ENCODE data around the gene OR56A3.

The OR56A3 gene

DNA sequence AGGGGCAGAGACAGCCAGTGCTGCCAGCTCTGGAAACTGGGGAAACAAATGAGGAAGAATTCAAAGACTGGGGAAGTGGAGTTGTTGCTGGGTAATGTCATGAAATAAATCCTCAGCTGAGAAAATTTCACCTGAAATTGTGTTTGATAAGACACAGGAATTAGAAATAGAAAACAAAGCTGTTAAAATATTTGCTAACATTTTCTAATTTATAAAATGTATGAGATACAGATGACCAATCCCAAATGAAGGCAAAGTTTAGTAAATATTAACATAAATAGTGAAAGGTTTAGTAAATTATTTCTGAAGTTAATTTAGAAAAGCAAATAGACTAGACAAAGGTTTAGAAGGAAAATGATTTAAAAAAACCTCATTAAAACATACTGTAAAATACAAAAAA lies 26.3 kb downstream of the OR56A3 start, which contains the start of gene OR56A5:
Gene OR56A5, minus strand, starts transcription at position 101 of the 400 bp plus-strand sequence. Its CDS starts 0 bp downstream, at position 101.
- in situ Hi-C loops (cut with MboI; ENCODE audit: low sequenced_read_pairs), result no loop called here

DNA sequence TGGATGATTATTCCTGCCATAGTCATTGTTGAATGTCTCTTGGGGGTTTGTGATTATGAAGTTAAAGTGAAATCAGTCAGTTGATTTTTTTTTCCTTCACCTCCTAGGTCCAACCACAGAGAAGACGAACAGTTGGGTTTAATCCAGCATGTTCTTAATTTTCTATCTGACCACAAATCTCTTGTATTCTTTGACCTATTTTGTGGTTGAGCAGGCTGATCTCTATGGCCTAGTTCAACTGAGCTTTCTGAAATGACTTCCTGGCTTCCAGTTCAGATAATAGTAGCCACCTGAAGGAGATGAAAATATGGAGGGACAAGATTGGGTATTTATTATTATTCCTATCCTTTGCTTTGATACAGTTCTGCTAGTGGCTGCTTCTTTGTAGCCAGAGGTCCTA lies 31.5 kb downstream of the OR56A3 start:
- in situ Hi-C loops (cut with MboI; ENCODE audit: low sequenced_read_pairs), result no loop called here

DNA sequence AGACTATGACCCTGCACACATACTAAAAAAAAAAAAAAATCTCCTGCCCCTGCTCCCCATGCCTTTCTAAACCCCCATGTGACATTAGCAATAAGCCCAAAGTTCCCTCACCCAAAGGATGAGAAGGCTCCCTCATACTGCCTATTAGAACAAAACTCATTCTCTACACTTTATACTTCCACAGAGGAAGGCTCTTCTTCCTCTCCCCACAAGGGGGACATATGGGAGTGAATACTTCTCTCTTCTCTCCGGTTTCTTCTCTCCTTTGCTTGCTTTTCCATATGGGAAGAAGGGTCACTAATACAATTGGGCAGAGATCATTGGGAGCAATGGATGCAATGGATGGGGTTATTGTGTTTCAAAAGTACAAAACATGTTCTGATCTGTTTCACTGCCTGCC lies 41.4 kb downstream of the OR56A3 start:
- in situ Hi-C loops (cut with MboI; ENCODE audit: low sequenced_read_pairs), result no loop called here

DNA sequence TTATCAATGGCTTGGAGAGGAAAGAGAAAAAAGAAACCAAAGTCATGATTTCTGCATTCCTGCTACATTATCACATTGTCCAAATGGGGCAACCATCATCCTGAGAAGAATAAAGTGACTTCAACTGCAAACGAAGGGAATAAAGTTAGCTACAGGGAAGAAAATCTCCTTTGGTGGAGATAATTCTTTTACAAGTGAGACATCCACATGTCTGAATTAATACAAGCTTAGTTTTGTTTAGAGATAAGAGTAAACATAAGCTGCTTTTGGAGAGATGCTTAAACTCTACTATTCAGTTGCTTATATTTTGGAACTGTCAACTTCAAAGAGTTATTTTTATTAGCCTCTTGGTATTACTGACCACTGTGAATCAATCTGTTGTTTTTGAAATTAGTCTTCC lies 44.8 kb downstream of the OR56A3 start, which contains the start of gene OR52L1:
Gene OR52L1, minus strand, starts transcription at position 101 of the 400 bp plus-strand sequence. Its CDS starts 55 bp downstream, at position 46.
- in situ Hi-C loops (cut with MboI; ENCODE audit: low sequenced_read_pairs), result no loop called here

DNA sequence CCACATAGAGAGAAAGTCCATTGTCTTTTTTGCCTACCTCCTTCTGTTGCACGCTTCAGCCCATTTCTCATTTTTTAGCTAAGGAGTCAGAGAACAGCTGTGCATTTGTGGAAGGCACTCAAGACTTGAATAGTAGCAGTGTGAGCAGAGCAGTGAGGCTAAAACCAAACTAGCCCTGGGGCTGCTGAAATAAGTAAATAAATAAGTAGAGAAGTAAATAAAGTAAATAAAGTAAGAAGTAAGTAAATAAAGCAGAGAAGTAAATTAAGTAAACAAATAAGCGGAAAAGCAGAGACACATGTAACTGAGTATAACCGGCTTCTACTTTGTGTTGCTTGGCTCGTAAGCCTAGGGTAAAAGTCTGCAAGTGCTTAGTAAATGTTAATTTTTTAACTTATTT lies 47.2 kb downstream of the OR56A3 start:
- in situ Hi-C loops (cut with MboI; ENCODE audit: low sequenced_read_pairs), result no loop called here

DNA sequence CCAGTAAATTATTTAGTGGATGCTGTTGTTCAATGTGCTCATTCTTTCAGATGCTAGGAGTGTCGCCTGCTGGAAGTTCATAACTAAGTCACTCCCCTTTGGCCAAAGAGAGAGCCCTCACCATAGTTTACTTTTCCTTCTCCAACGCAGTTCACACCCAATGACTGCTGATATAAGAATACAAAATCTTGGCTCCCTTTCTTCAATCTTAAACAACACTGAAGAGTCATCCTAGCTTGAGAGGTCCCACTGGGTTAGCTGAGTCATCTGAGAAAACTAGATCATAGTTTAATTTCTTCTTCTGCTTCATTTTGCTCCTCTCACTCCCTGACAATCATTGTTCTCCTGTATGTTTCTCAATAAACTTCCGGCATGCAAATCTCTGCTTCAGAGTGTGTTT lies 50.1 kb downstream of the OR56A3 start:
- in situ Hi-C loops (cut with MboI; ENCODE audit: low sequenced_read_pairs), result no loop called here

DNA sequence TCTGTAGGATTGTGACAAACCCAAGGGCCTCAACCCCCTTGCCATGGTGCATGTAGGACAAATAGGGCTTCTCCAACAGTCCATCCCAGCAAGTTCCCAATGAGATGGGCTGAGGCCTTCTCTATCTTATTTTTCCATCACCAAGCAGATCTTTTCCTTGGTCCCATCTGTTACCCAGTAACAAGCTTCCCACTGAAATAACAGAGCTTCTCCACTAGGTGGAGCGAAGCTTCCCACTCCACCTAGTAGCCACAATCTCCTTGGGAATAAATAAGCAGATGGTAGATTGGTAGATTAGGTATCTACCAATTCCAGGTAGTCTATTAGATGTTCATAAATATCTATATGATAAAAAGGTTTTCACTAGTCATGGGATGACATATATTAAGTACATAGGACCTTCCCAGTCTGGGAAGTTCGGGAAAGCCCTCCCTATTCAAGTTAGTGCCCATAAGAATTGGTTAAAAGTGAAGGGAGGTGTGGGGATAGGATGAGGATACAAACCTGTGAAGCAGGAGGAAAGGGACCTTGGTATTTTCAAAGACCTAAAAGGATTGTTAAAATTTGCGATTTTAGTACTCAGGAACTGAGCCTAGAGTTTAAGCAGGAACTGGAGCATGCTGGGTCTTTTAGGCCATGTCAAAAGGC lies 50.7 kb downstream of the OR56A3 start:
- in situ Hi-C loops (cut with MboI; ENCODE audit: low sequenced_read_pairs), result no loop called here

DNA sequence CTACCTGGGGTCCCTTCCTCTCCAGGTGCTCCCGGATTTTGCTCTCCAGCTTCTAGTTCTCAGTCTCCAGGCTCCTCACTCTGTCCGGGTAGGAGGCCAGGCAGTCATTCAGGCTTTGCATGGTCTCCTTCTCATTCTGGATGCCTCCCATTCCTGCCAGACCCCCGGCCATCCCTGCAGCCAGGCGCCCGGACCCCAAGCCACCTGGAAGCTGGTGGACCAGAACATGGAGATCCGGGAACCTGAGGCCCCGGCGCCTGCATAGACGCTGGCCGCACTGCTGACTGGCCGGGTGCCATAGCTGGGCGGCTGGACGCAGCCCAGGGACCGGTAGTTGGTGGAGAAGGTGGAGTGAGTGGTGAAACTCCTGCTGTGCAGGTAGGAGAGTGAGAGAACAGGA lies 52.7 kb downstream of the OR56A3 start:
- in situ Hi-C loops (cut with MboI; ENCODE audit: low sequenced_read_pairs), result no loop called here

Data from hTERT RPE-1 (cell line).